Thyroid gland (tissue), 4 donors: ENCODE measurements around the gene DCAF5. TPM values are rescaled to one million over a fixed set of nuclear protein-coding genes. Genes with fewer than 3 reads are reported as not detected.

Experiments
- DNase-seq, 2 donors: peaks; one replicate each; pipeline ENCODE4 v3.0.0-alpha.2; 2019
- H3K27ac ChIP-seq, 3 donors: fragments of 200-600 bp; sonication (generic); 1 replicate in 2 of 3; 2 replicates in 1 of 3; pipeline ENCODE4 v1.5.1; 2016 to 2019; ENCODE audit warnings: mild to moderate bottlenecking in 1 of 3, moderate library complexity in 1 of 3
- H3K27me3 ChIP-seq: fragments of 200-600 bp; sonication (generic); one replicate; pipeline ENCODE4 v1.5.1; 2019
- H3K36me3 ChIP-seq, 2 donors: fragments of 200-600 bp; sonication (generic); one replicate each; pipeline ENCODE4 v1.5.1; 2016 to 2019
- H3K4me1 ChIP-seq, 2 donors: fragments of 200-600 bp; sonication (generic); one replicate each; pipeline ENCODE4 v1.5.1; 2017 to 2019
- H3K4me3 ChIP-seq, 3 donors: fragments of 200-600 bp; sonication (generic); replicated peaks in 1 of 3; 1 replicate in 2 of 3; 2 replicates in 1 of 3; pipeline ENCODE4 v1.5.1; 2016; ENCODE audit warnings: mild to moderate bottlenecking in 1 of 3
- H3K9me3 ChIP-seq: fragments of 200-600 bp; sonication (generic); one replicate; pipeline ENCODE4 v1.5.1; 2017
- CTCF ChIP-seq, 6 experiments: fragments of 200-600 bp in 3 of 6; fragments of 450-650 bp in 3 of 6; sonication (generic) in 3 of 6; IDR thresholded peaks; one replicate each; pipeline ENCODE4 v1.5.1; 2016 to 2019; ENCODE audit warnings: antibody characterized with exemption in 6 of 6, mild to moderate bottlenecking in 2 of 6, inconsistent platforms in 1 of 6, moderate library complexity in 1 of 6
- POLR2A ChIP-seq, 2 donors: fragments of 450-650 bp; IDR thresholded peaks; one replicate each; pipeline ENCODE4 v1.6.1; 2017; ENCODE audit warnings: antibody characterized with exemption in 2 of 2, mild to moderate bottlenecking in 2 of 2, moderate library complexity in 1 of 2
- WGBS, 2 donors: methylation state at CpG; one replicate each; pipeline ENCODE4 v1.1.5; 2017; 5-methylcytosine and 5-hydroxymethylcytosine counted together
- intact Hi-C: fragments of 100-400 bp; cut with DNase I; formaldehyde crosslinking; loops from one replicate; pipeline ENCODE4 v1.15.1; 2023
- total RNA-seq, 4 donors: library from RNA; depleted of rRNA; stranded (reverse); fragments of >200 nt; gene quantifications; one replicate each; pipeline ENCODE4 v1.2.3, GENCODE V29; 2016

DCAF5 gene
- total RNA-seq, 4 donors from 2014 or later: 36.0 to 53.6 (median 38.9) TPM

DNA sequence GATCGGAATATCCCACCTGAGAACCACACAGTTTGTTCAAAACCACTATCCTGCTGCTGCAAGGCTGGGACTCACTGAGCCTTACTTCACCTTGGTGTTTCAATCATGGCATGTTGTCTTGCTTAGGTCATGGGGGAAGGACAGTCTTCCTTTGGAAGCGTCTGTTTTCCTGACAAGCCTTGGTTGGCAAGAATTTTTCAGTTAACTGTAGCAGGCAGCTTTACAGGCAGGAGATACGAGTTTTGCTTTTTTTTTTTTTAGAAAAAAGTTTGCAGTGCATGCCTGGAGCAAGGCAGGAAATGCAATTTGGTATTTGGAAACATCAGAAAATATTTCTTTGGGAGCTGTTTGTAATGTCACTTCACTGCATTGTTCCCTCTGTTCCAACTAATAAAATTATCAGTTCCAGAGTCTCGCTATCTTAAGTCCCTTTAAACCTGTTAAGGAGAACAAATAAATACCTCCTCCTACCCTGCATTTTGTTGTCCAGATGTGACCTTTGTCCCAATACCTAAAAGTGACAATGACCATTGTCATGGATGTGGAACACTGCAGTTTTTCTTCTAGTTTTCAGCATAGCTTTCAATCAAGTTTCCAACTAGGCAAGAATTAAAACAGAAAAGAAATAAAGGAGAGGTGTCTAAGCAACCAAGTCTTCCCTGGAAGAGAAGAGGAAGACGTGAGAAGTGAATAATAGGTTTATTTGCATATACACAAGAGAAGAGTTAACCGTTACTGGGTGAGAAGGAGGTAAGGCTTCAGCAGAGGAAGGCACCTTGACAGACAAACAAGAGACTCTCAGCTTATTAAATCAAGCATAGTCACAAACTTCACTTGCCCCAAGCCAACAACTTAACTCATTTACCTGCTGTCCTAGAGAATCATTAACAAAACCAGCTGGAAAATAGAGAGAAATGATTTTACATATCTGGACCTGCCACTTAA is 102.4 kb downstream of the DCAF5 start:
- intact Hi-C loops: no loop called here
- TF ChIP-seq CTCF (IDR thresholded peaks at IDR 0.05) (no peak), POLR2A (IDR thresholded peaks at IDR 0.05) (no peak)
- peaks cover 22 to 23% of the 10 kb centered on the region in 2 donors for H3K36me3 ChIP-seq
- no peak for DNase-seq
- H3K27me3 ChIP-seq: no peaks in the 10 kb centered on the region
- 66 to 75% methylated on average over 6 of the region's 6 CpGs for WGBS, 2 donors
- H3K9me3 ChIP-seq: no peaks in the 10 kb centered on the region
- H3K4me3 ChIP-seq: no peak overlapping the region
- peaks cover 41 to 64% of the 10 kb centered on the region in 2 donors for H3K4me1 ChIP-seq
- peak overlapping the region; percentile 39 to 74 (median 70) for H3K27ac ChIP-seq

DNA sequence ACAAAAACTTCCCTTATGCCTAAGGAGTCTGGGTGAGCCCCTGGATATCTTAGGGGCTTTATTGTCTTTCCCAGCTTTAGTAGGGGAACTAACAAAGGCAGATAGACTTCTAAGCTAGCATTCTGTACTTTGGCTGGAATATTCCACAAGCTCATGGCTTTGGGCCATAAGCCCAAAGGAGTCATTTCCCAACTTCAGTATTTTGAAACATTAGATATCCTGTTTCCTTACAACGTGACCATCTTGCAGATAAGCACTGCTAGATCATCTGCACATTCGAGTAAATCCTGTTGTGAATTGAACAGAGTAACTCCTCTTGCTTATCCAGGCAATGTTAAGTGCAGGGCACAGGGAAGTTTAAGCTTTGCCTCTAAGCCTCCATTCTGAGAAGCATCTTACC is 103.2 kb downstream of the DCAF5 start:
- peak in 1 of 2 donors; percentile 8 for TF ChIP-seq POLR2A (IDR thresholded peaks at IDR 0.05)
- TF ChIP-seq CTCF (IDR thresholded peaks at IDR 0.05): no peak
- Histone ChIP-seq H3K9me3 (no peaks in the 10 kb centered on the region), H3K27ac (peak overlapping the region; percentile 39 to 74 (median 70)), H3K27me3 (no peaks in the 10 kb centered on the region), H3K4me1 (peaks cover 50 to 72% of the 10 kb centered on the region in 2 donors), H3K4me3 (no peak overlapping the region), H3K36me3 (peaks cover 14 to 15% of the 10 kb centered on the region in 2 donors)
- 48 to 53% methylated on average over 2 of the region's 2 CpGs for WGBS, 2 donors
- no peak for DNase-seq
- intact Hi-C loops: no loop called here

DNA sequence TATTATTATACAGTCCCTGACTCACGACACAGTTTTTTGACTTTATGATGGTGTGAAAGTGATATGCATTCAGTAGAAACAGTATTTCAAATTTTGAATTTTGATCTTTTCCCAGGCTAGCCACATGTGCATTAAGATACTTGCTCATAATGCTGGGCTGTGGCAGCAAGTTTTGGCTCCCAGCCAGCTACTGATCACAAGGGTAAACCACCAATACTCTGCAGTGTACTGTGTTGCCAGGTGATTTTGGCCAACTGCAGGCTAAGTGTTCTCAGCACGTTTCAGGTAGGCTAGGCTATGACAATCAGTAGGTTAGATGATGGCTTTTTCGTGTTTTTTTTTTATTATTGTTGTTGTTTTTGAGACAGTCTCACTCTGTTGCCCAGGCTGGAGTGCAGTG is 104.5 kb downstream of the DCAF5 start:
- Histone ChIP-seq H3K27me3 (no peaks in the 10 kb centered on the region), H3K4me1 (peaks cover 62 to 84% of the 10 kb centered on the region in 2 donors), H3K27ac (peak overlapping the region in 2 of 3 donors; percentile 21 to 90), H3K36me3 (peaks cover 2 to 3% of the 10 kb centered on the region in 2 donors), H3K9me3 (no peaks in the 10 kb centered on the region), H3K4me3 (no peak overlapping the region)
- 50 to 55% methylated on average over 3 of the region's 3 CpGs for WGBS, 2 donors
- peak; percentile 75 to 82 for DNase-seq
- intact Hi-C loops: no loop called here
- TF ChIP-seq POLR2A (IDR thresholded peaks at IDR 0.05) (no peak), CTCF (IDR thresholded peaks at IDR 0.05) (no peak)

- intact Hi-C loops: no loop called here
These were observed 105.7 kb downstream of the DCAF5 start for GRCh38 chr14:69047255-69047654.

More at GRCh38 chr14:69047255-69047654, 105.7 kb downstream of the DCAF5 start:
- H3K27ac ChIP-seq: peak overlapping the region; percentile 75 to 90 (median 77)
- no peak overlapping the region for H3K4me3 ChIP-seq
- 91 to 100% methylated on average over 1 of the region's 1 CpG for WGBS, 2 donors
- TF ChIP-seq CTCF (IDR thresholded peaks at IDR 0.05) (no peak), POLR2A (IDR thresholded peaks at IDR 0.05) (no peak)
- no peaks in the 10 kb centered on the region for H3K36me3 ChIP-seq
- no peaks in the 10 kb centered on the region for H3K27me3 ChIP-seq
- DNase-seq: no peak
- no peaks in the 10 kb centered on the region for H3K9me3 ChIP-seq
- peaks cover 66 to 92% of the 10 kb centered on the region in 2 donors for H3K4me1 ChIP-seq
